HG03575 (cell line): ENCODE measurements around the gene ING4.
A peak's percentile ranks its signal among the peaks of the same experiment; 100 is the strongest.

Source experiments
- ATAC-seq: cut with Tn5 transposase; IDR thresholded peaks from one replicate; pipeline ENCODE4 v1.9.1; 2021; ENCODE audit not compliant: unreplicated experiment, insufficient number of reproducible peaks, low FRiP score; ENCODE audit errors: extremely low read depth

Gene ING4

GRCh38 chr12:6641131-6641530 is 21.8 kb downstream of the ING4 start:
- ATAC-seq, result no peak

- no peak for ATAC-seq
Measured at GRCh38 chr12:6640497-6640896, 22.4 kb downstream of the ING4 start.

GRCh38 chr12:6639151-6639801 is 23.6 kb downstream of the ING4 start:
- ATAC-seq, result no peak

- ATAC-seq, result no peak
Measured at GRCh38 chr12:6638305-6638704, 24.6 kb downstream of the ING4 start.

GRCh38 chr12:6635856-6636531 is 26.9 kb downstream of the ING4 start, which contains the start of gene LPAR5:
LPAR5 (minus strand) TSS chr12:6635959; CDS start chr12:6621248, 14,711 bp downstream.
- no peak for ATAC-seq

- ATAC-seq, result no peak
Measured at GRCh38 chr12:6635375-6635855, 27.5 kb downstream of the ING4 start.

- peak; percentile 45 for ATAC-seq
Measured at GRCh38 chr12:6632026-6632983, 30.6 kb downstream of the ING4 start.

GRCh38 chr12:6631549-6631961 is 31.4 kb downstream of the ING4 start:
- no peak for ATAC-seq

GRCh38 chr12:6630736-6631135 is 32.2 kb downstream of the ING4 start:
- ATAC-seq, result no peak

- ATAC-seq, result no peak
Measured at GRCh38 chr12:6627616-6628015, 35.3 kb downstream of the ING4 start.

GRCh38 chr12:6626654-6627283 is 36.1 kb downstream of the ING4 start:
- no peak for ATAC-seq

GRCh38 chr12:6620885-6621274 is 42.0 kb downstream of the ING4 start:
- ATAC-seq, result no peak

GRCh38 chr12:6620137-6620884 is 42.6 kb downstream of the ING4 start:
- ATAC-seq, result no peak

GRCh38 chr12:6618483-6619225 is 44.3 kb downstream of the ING4 start:
- ATAC-seq, result no peak

GRCh38 chr12:6615802-6616201 is 47.1 kb downstream of the ING4 start:
- ATAC-seq, result no peak

GRCh38 chr12:6614513-6615172 is 48.3 kb downstream of the ING4 start:
- no peak for ATAC-seq

GRCh38 chr12:6613776-6614512 is 49.0 kb downstream of the ING4 start:
- ATAC-seq, result no peak
